Calu3 (cell line): ENCODE results near the gene ZNF804B. TPM values are rescaled to one million over a fixed set of nuclear protein-coding genes. Genes with fewer than 3 reads are reported as not detected.

Source experiments
- BruUV-seq: library from RNA; stranded (reverse); fragments of 400-500 nt; replicated peaks from 2 replicates; lab custom pipeline; 2021; lab: Mats Ljungman, UMichigan
- CTCF ChIA-PET: fragments of 300-600 bp; sonication (Branson Sonifier 250); formaldehyde crosslinking; loops from one replicate; lab custom pipeline; 2022; ENCODE audit warnings: antibody characterized with exemption; lab: Charles Lee
- DNase-seq: peaks from one replicate; pipeline ENCODE4 v3.0.0; 2022
- H3K27ac Mint-ChIP-seq: one replicate; pipeline ENCODE4 v1.8.0; 2022; ENCODE audit warnings: mixed read lengths; ENCODE audit not compliant: unreplicated experiment
- H3K27me3 Mint-ChIP-seq: one replicate; pipeline ENCODE4 v1.8.0; 2022; ENCODE audit warnings: mixed read lengths; ENCODE audit not compliant: unreplicated experiment
- H3K36me3 Mint-ChIP-seq: one replicate; pipeline ENCODE4 v1.8.0; 2022; ENCODE audit warnings: mild to moderate bottlenecking, moderate library complexity, mixed read lengths; ENCODE audit not compliant: insufficient read depth, unreplicated experiment
- H3K4me1 Mint-ChIP-seq: one replicate; pipeline ENCODE4 v1.8.0; 2022; ENCODE audit warnings: mild to moderate bottlenecking, low read depth, mixed read lengths; ENCODE audit not compliant: unreplicated experiment
- H3K4me3 Mint-ChIP-seq: one replicate; pipeline ENCODE4 v1.8.0; 2022; ENCODE audit warnings: mild to moderate bottlenecking, low read depth, moderate library complexity, mixed read lengths; ENCODE audit not compliant: unreplicated experiment
- H3K9me3 Mint-ChIP-seq: one replicate; pipeline ENCODE4 v1.8.0; 2022; ENCODE audit warnings: low read depth, mixed read lengths; ENCODE audit not compliant: unreplicated experiment
- CTCF ChIP-seq: fragments of 200-600 bp; IDR thresholded peaks from one replicate; pipeline ENCODE4 v1.8.0; 2022; ENCODE audit warnings: antibody characterized with exemption; ENCODE audit not compliant: unreplicated experiment
- intact Hi-C: fragments of 100-400 bp; cut with micrococcal nuclease; formaldehyde crosslinking; loops from one replicate; pipeline ENCODE4 v1.10.0; 2022; ENCODE audit not compliant: unreplicated experiment
- total RNA-seq: library from RNA; stranded (reverse); gene quantifications from 2 replicates; pipeline ENCODE4 v1.2.3, GENCODE V29; 2022

ZNF804B gene
- total RNA-seq, 1 experiment from 2014 or later: not detected

- no peak overlapping the region for H3K4me3 Mint-ChIP-seq
- H3K9me3 Mint-ChIP-seq: peaks cover 2% of the 10 kb centered on the region
- no peaks in the 10 kb centered on the region for H3K27me3 Mint-ChIP-seq
Measured at GRCh38 chr7:88868456-88868855, 109.0 kb downstream of the ZNF804B start.

GRCh38 chr7:88881136-88881535 lies 121.6 kb downstream of the ZNF804B start:
- H3K4me3 Mint-ChIP-seq: no peak overlapping the region
- H3K4me1 Mint-ChIP-seq: no peaks in the 10 kb centered on the region
- intact Hi-C loops: no loop called here
- no peak for DNase-seq
- no TSS peak for BruUV-seq
- H3K27me3 Mint-ChIP-seq: no peaks in the 10 kb centered on the region
- no peak for TF ChIP-seq CTCF
- CTCF ChIA-PET: no interaction called here
- no peaks in the 10 kb centered on the region for H3K36me3 Mint-ChIP-seq
- H3K9me3 Mint-ChIP-seq: no peaks in the 10 kb centered on the region
- no peak overlapping the region for H3K27ac Mint-ChIP-seq

More at GRCh38 chr7:88868456-88868855, 109.0 kb downstream of the ZNF804B start:
- TF ChIP-seq CTCF: no peak
- intact Hi-C loops: no loop called here
- H3K36me3 Mint-ChIP-seq: no peaks in the 10 kb centered on the region
- no peaks in the 10 kb centered on the region for H3K4me1 Mint-ChIP-seq
- no peak for DNase-seq
- H3K27ac Mint-ChIP-seq: no peak overlapping the region
- no TSS peak for BruUV-seq
- CTCF ChIA-PET: no interaction called here

- Mint-ChIP-seq H3K4me3 (no peak overlapping the region), H3K36me3 (no peaks in the 10 kb centered on the region), H3K4me1 (no peaks in the 10 kb centered on the region), H3K9me3 (no peaks in the 10 kb centered on the region), H3K27me3 (no peaks in the 10 kb centered on the region), H3K27ac (no peak overlapping the region)
- DNase-seq: no peak
- intact Hi-C loops: no loop called here
- BruUV-seq: no TSS peak
- CTCF ChIA-PET: no interaction called here
- TF ChIP-seq CTCF: no peak
Measured at GRCh38 chr7:88885131-88885530, 125.6 kb downstream of the ZNF804B start.

GRCh38 chr7:88888684-88889083 lies 129.2 kb downstream of the ZNF804B start:
- no TSS peak for BruUV-seq
- Mint-ChIP-seq H3K9me3 (no peaks in the 10 kb centered on the region), H3K4me1 (no peaks in the 10 kb centered on the region), H3K36me3 (no peaks in the 10 kb centered on the region), H3K27ac (no peak overlapping the region), H3K27me3 (no peaks in the 10 kb centered on the region), H3K4me3 (no peak overlapping the region)
- DNase-seq: no peak
- TF ChIP-seq CTCF: no peak
- CTCF ChIA-PET: no interaction called here
- intact Hi-C loops: no loop called here

GRCh38 chr7:88910516-88910915 lies 151.0 kb downstream of the ZNF804B start:
- no TSS peak for BruUV-seq
- H3K9me3 Mint-ChIP-seq: no peaks in the 10 kb centered on the region
- H3K27ac Mint-ChIP-seq: no peak overlapping the region
- H3K4me1 Mint-ChIP-seq: no peaks in the 10 kb centered on the region
- H3K4me3 Mint-ChIP-seq: no peak overlapping the region
- H3K36me3 Mint-ChIP-seq: no peaks in the 10 kb centered on the region
- intact Hi-C loops: no loop called here
- CTCF ChIA-PET: no interaction called here
- no peaks in the 10 kb centered on the region for H3K27me3 Mint-ChIP-seq
- TF ChIP-seq CTCF: no peak
- no peak for DNase-seq
